ENCODE results near the gene TGM4. TPM values are rescaled to one million over a fixed set of nuclear protein-coding genes. Genes with fewer than 3 reads are reported as not detected.

The TGM4 gene
- total RNA-seq, 1 donor from 2014 or later: not detected

DNA sequence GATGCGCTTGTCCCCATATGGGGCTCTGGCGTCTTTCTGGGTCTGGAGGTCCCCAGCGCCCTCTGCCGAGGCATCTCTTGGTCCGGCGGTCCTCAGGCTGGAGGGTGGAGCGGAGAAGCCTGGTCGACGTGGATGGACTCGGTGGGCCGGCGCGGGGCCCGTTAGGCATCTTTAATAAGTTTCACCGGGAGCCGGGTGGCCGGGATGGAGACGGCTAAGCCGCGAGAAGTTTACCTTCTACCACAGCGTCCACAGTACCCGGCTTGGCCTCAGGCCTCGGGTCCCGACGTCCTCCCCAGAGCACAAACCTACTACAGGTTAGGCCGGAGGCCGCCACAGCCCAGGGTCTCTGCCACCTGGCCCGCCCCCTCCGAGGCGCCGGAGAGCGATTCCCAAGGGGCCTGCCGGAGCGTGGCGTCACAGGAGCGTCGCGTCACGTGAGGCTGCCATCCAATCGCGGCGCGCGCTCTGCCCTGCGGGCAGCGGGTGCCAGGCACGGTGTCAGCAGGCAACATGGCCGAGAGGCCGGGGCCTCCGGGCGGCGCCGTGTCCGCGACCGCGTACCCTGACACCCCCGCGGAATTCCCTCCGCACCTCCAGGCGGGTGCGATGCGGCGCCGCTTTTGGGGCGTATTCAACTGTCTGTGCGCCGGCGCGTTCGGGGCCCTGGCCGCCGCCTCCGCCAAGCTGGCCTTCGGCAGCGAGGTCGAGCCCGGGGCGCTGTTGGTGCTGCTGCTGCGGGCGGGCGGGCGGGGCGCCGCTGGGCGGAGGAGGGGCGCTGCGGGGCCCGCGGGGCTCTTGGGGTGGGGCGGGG, 12.8 kb upstream of the TGM4 start, which contains the start of gene TMEM42:
Gene TMEM42 (plus strand): TSS at position 501 of the 814 bp plus-strand sequence. CDS start 13 bp downstream, at position 514.
- H3K27ac Mint-ChIP-seq: peak within 1 kb of the TSS; percentile 83
- no peaks in the 10 kb centered on the region for H3K27me3 Mint-ChIP-seq (ENCODE audit: low read depth)
- intact Hi-C loops (cut with micrococcal nuclease): loop anchor here (2.0 kb wide), 1 partner anchor 101 kb away; the partner anchor contains the start of genes KIAA1143 and KIF15
- peaks cover 11% of the 10 kb centered on the region for H3K36me3 Mint-ChIP-seq (ENCODE audit: low read depth)
- peaks cover 24% of the 10 kb centered on the region for H3K4me1 Mint-ChIP-seq (ENCODE audit: low read depth)
- H3K9me3 Mint-ChIP-seq: no peaks in the 10 kb centered on the region
- peak within 1 kb of the TSS; percentile 85 for H3K4me3 Mint-ChIP-seq (ENCODE audit: low read depth)
- DNase-seq (ENCODE audit: low spot score): peak; percentile 86

DNA sequence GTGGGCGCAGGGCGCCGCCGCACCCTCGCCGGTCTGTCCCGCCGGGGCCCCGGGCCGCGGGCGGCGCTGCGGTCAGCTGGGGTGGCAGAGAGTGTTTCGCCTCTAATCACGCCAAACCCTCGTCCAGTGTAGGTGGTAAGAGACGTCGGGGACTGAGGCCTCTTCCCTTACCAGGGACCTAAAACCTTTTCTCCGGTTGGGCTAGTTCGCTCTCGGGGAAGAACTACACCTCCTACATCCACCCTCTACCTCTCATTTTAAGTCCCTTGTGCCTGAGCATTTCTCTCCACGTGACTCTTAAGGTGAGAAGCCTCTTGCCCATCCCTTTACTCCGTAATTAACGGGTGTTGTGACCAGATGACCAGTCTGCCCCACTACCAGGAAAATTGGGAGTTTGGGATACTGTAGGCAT, 12.2 kb upstream of the TGM4 start:
- peaks cover 29% of the 10 kb centered on the region for H3K4me1 Mint-ChIP-seq (ENCODE audit: low read depth)
- peak overlapping the region; percentile 83 for H3K27ac Mint-ChIP-seq
- no peaks in the 10 kb centered on the region for H3K9me3 Mint-ChIP-seq
- no peaks in the 10 kb centered on the region for H3K27me3 Mint-ChIP-seq (ENCODE audit: low read depth)
- no peak for DNase-seq (ENCODE audit: low spot score)
- intact Hi-C loops (cut with micrococcal nuclease): no loop called here
- peak overlapping the region; percentile 82 for H3K4me3 Mint-ChIP-seq (ENCODE audit: low read depth)
- peaks cover 16% of the 10 kb centered on the region for H3K36me3 Mint-ChIP-seq (ENCODE audit: low read depth)

DNA sequence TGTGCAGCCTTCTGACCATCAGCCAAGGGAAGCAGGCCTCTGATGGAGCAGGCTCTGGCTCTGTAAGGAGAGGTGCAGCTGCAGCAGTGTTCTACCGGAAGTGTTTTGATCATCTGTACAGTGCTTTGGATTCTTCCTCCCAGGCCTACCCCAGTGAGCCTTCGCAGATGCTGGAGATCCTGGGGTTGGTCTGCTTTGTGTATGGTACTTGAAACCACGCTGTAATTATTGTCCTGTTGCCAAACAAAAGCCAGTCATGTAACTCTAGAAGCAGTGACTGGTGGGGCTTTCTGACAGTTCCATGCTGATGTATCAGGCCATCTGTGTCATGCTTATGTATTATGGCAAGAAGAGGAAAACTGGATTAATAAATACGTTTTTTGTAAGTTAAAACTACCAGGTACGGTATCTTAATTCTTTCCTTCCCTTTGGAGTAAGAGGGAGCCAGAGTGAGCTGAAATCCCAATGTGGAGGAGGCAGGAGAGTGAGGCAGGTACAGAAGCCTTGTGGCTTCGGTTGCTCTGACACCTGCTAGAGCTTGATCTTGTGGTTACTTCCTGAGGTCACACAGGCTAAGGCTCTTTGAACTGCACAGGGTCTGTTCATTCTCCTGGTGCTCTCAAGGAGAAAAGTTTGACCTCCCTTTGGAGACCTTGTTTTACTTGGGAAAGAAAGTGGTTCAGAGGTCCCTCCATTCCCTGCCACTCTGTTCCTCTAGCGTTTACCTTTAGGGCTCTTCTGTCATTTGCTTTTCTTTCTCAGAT, 9.0 kb upstream of the TGM4 start:
- H3K4me3 Mint-ChIP-seq (ENCODE audit: low read depth): no peak overlapping the region
- H3K27me3 Mint-ChIP-seq (ENCODE audit: low read depth): no peaks in the 10 kb centered on the region
- peaks cover 29% of the 10 kb centered on the region for H3K4me1 Mint-ChIP-seq (ENCODE audit: low read depth)
- intact Hi-C loops (cut with micrococcal nuclease): no loop called here
- H3K27ac Mint-ChIP-seq: peak overlapping the region; percentile 21
- H3K9me3 Mint-ChIP-seq: no peaks in the 10 kb centered on the region
- H3K36me3 Mint-ChIP-seq (ENCODE audit: low read depth): peaks cover 19% of the 10 kb centered on the region
- no peak for DNase-seq (ENCODE audit: low spot score)

GRCh38 chr3:44867421-44868111, 6.8 kb upstream of the TGM4 start:
- Mint-ChIP-seq H3K4me1 (ENCODE audit: low read depth) (peaks cover 26% of the 10 kb centered on the region), H3K9me3 (no peaks in the 10 kb centered on the region), H3K27ac (no peak overlapping the region), H3K4me3 (ENCODE audit: low read depth) (no peak overlapping the region), H3K36me3 (ENCODE audit: low read depth) (peaks cover 19% of the 10 kb centered on the region), H3K27me3 (ENCODE audit: low read depth) (no peaks in the 10 kb centered on the region)
- intact Hi-C loops (cut with micrococcal nuclease): no loop called here
- no peak for DNase-seq (ENCODE audit: low spot score)

GRCh38 chr3:44870375-44871061, 3.9 kb upstream of the TGM4 start:
- Mint-ChIP-seq H3K9me3 (no peaks in the 10 kb centered on the region), H3K4me1 (ENCODE audit: low read depth) (peaks cover 13% of the 10 kb centered on the region), H3K27me3 (ENCODE audit: low read depth) (no peaks in the 10 kb centered on the region), H3K36me3 (ENCODE audit: low read depth) (peaks cover 15% of the 10 kb centered on the region), H3K4me3 (ENCODE audit: low read depth) (no peak overlapping the region), H3K27ac (no peak overlapping the region)
- DNase-seq (ENCODE audit: low spot score): no peak
- intact Hi-C loops (cut with micrococcal nuclease): no loop called here

GRCh38 chr3:44875596-44875995, 1.2 kb downstream of the TGM4 start:
- no peak for DNase-seq (ENCODE audit: low spot score)
- intact Hi-C loops (cut with micrococcal nuclease): no loop called here
- Mint-ChIP-seq H3K4me1 (ENCODE audit: low read depth) (no peaks in the 10 kb centered on the region), H3K4me3 (ENCODE audit: low read depth) (no peak overlapping the region), H3K27ac (no peak overlapping the region), H3K9me3 (no peaks in the 10 kb centered on the region), H3K36me3 (ENCODE audit: low read depth) (no peaks in the 10 kb centered on the region), H3K27me3 (ENCODE audit: low read depth) (peaks cover 2% of the 10 kb centered on the region)

DNA sequence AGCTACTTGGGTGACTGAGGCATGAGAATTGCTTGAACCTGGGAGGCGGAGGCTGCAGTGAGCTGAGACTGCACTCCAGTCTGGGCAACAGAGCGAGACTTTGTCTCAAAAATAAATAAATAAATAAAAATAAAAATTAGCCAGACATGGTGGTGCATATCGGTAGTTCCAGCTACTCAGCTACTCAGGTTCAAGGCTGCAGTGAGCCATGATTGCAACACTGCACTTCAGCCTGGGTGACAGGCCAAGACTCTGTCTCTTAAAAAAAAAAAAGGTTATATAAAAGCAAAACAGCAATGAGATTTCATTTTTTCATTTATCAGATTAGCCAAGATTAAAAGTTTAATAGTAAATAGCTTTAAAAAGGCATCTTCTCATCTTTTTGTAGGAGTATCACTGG, 2.9 kb downstream of the TGM4 start:
- H3K27me3 Mint-ChIP-seq (ENCODE audit: low read depth): peaks cover 2% of the 10 kb centered on the region
- H3K4me1 Mint-ChIP-seq (ENCODE audit: low read depth): no peaks in the 10 kb centered on the region
- H3K9me3 Mint-ChIP-seq: no peaks in the 10 kb centered on the region
- DNase-seq (ENCODE audit: low spot score): no peak
- no peaks in the 10 kb centered on the region for H3K36me3 Mint-ChIP-seq (ENCODE audit: low read depth)
- H3K4me3 Mint-ChIP-seq (ENCODE audit: low read depth): no peak overlapping the region
- intact Hi-C loops (cut with micrococcal nuclease): no loop called here
- no peak overlapping the region for H3K27ac Mint-ChIP-seq

- Mint-ChIP-seq H3K4me1 (ENCODE audit: low read depth) (no peaks in the 10 kb centered on the region), H3K27me3 (ENCODE audit: low read depth) (peaks cover 4% of the 10 kb centered on the region), H3K9me3 (no peaks in the 10 kb centered on the region), H3K27ac (no peak overlapping the region), H3K36me3 (ENCODE audit: low read depth) (no peaks in the 10 kb centered on the region), H3K4me3 (ENCODE audit: low read depth) (no peak overlapping the region)
- intact Hi-C loops (cut with micrococcal nuclease): no loop called here
- no peak for DNase-seq (ENCODE audit: low spot score)
These were observed 5.9 kb downstream of the TGM4 start for GRCh38 chr3:44880284-44880683.

DNA sequence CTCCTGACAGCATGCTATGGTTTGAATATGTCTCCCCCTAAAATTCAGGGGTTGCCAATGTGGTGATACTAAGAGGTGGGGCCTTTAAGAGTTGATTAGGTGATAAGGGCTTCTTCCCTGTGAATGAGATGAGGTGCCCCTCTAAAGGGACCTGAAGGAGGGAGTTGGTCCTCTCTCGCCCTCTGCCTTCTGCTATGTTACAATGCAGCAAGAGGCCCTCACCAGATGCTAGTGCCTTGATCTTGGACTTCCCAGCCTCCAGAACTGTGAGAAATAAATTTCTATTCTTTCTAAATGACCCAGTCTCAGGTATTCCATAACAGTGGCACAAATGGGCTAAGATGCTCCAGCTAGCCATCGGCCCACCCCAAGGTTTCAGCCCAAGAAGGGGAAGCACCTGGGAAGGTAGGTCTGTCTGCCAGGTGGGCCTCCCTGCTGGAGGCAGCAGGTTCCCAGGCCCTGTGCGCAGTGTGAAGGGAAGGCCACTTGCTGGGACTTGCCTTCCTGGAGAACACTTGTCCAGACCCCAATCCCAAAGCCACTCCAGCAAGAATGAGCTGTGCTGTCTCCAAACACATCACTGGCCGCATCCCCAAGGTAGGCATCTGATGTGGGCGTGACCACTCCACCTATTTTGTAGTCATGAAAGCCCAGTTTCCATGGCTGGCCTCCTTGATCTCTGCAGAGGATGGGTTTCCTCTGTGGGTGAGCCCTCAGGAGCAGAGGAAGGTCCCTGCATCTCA, 9.0 kb downstream of the TGM4 start:
- H3K27ac Mint-ChIP-seq: no peak overlapping the region
- H3K4me3 Mint-ChIP-seq (ENCODE audit: low read depth): no peak overlapping the region
- no peaks in the 10 kb centered on the region for H3K9me3 Mint-ChIP-seq
- intact Hi-C loops (cut with micrococcal nuclease): no loop called here
- no peak for DNase-seq (ENCODE audit: low spot score)
- no peaks in the 10 kb centered on the region for H3K4me1 Mint-ChIP-seq (ENCODE audit: low read depth)
- no peaks in the 10 kb centered on the region for H3K36me3 Mint-ChIP-seq (ENCODE audit: low read depth)
- H3K27me3 Mint-ChIP-seq (ENCODE audit: low read depth): peaks cover 2% of the 10 kb centered on the region

- intact Hi-C loops (cut with micrococcal nuclease): no loop called here
- Mint-ChIP-seq H3K4me3 (ENCODE audit: low read depth) (no peak overlapping the region), H3K27me3 (ENCODE audit: low read depth) (peaks cover 2% of the 10 kb centered on the region), H3K36me3 (ENCODE audit: low read depth) (no peaks in the 10 kb centered on the region), H3K27ac (no peak overlapping the region), H3K9me3 (no peaks in the 10 kb centered on the region), H3K4me1 (ENCODE audit: low read depth) (no peaks in the 10 kb centered on the region)
- no peak for DNase-seq (ENCODE audit: low spot score)
These were observed 9.6 kb downstream of the TGM4 start for GRCh38 chr3:44883999-44884431.

DNA sequence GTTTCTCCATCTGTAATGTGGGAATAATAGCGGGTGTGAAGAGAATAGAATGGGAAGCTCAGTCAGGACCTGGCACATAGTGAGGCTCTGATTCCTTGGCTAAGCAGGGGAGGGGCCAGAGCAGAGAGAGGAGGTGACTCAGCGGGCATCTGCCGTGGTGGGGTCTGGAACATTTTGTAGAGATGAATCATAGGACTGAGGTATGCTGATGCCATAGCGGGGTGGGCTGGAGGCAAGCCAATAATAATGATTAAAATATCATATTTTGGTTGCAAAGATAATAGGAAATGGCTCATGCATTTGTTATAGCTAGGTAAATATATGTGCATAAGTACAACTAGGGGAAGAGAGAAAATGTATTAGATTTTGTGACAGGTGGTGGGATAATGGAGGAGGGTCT, 11.2 kb downstream of the TGM4 start:
- H3K36me3 Mint-ChIP-seq (ENCODE audit: low read depth): no peaks in the 10 kb centered on the region
- no peak overlapping the region for H3K27ac Mint-ChIP-seq
- intact Hi-C loops (cut with micrococcal nuclease): no loop called here
- H3K9me3 Mint-ChIP-seq: no peaks in the 10 kb centered on the region
- no peaks in the 10 kb centered on the region for H3K4me1 Mint-ChIP-seq (ENCODE audit: low read depth)
- no peak for DNase-seq (ENCODE audit: low spot score)
- no peak overlapping the region for H3K4me3 Mint-ChIP-seq (ENCODE audit: low read depth)
- H3K27me3 Mint-ChIP-seq (ENCODE audit: low read depth): peaks cover 2% of the 10 kb centered on the region

- no peak for DNase-seq (ENCODE audit: low spot score)
- Mint-ChIP-seq H3K27ac (no peak overlapping the region), H3K4me1 (ENCODE audit: low read depth) (no peaks in the 10 kb centered on the region), H3K36me3 (ENCODE audit: low read depth) (no peaks in the 10 kb centered on the region), H3K9me3 (no peaks in the 10 kb centered on the region), H3K27me3 (ENCODE audit: low read depth) (peaks cover 2% of the 10 kb centered on the region), H3K4me3 (ENCODE audit: low read depth) (no peak overlapping the region)
- intact Hi-C loops (cut with micrococcal nuclease): no loop called here
These were observed 12.2 kb downstream of the TGM4 start for GRCh38 chr3:44886561-44886960.

Data from activated T-helper 2 cell treated with anti-CD3 and anti-CD28 coated beads, Interferon-gamma antibody, Interleukin-2, Interleukin-4, amounts not matched to agents 10 μg/mL and 5 μg/mL and 100 μg/mL, durations not matched to agents 14 hours and 24 hours and 36 hours (primary cell).